Measurements from ENCODE around the gene KCNMB4. TPM values are rescaled to one million over a fixed set of nuclear protein-coding genes. Genes with fewer than 3 reads are reported as not detected.

KCNMB4 gene
- total RNA-seq, result 10 to 100 TPM in 1 of 4 donors, 1 to 10 TPM in 3; 6.6 to 10.3 (median 8.0) TPM

- Histone ChIP-seq H3K4me3 (peak within 1 kb of the TSS; percentile 74 to 79 (median 75)), H3K27me3 (peaks cover 0 to 46% (median 18%) of the 10 kb centered on the region in 4 donors), H3K27ac (replicated peaks in 1 of 4) (peak within 1 kb of the TSS; percentile 41 to 52 (median 48)), H3K4me1 (peaks cover 7 to 25% (median 23%) of the 10 kb centered on the region in 4 donors), H3K36me3 (no peaks in the 10 kb centered on the region), H3K9me3 (no peaks in the 10 kb centered on the region)
- no peak for DNase-seq (ENCODE audit: extremely low spot score)
- intact Hi-C loops (cut with DNase I), result loop anchor here (10.0 kb wide), 1 partner anchor 121 kb away; the partner anchor contains the start of gene CNOT2
- peak; percentile 22 to 49 for TF ChIP-seq POLR2AphosphoS5 (IDR thresholded peaks at IDR 0.05)
- TF ChIP-seq EP300 (IDR thresholded peaks at IDR 0.05), result no peak
- WGBS, result 1% methylated on average over 30 of the region's 88 CpGs
Observed at GRCh38 chr12:70365648-70366518, at the start of gene KCNMB4. Gene KCNMB4 (plus strand): TSS chr12:70366290. CDS start chr12:70366735, 445 bp downstream.

GRCh38 chr12:70317781-70318180 is 48.3 kb upstream of the KCNMB4 start:
- intact Hi-C loops (cut with DNase I), result no loop called here
- H3K4me1 ChIP-seq, result no peaks in the 10 kb centered on the region
- DNase-seq (ENCODE audit: extremely low spot score), result no peak
- 94% methylated on average over 3 of the region's 3 CpGs for WGBS
- no peak overlapping the region for H3K27ac ChIP-seq (replicated peaks in 1 of 4)
- TF ChIP-seq POLR2A (IDR thresholded peaks at IDR 0.05; ENCODE audit: low read depth) (no peak), CTCF (IDR thresholded peaks at IDR 0.05) (no peak), POLR2AphosphoS5 (IDR thresholded peaks at IDR 0.05) (no peak), EP300 (IDR thresholded peaks at IDR 0.05) (no peak)
- H3K4me3 ChIP-seq, result no peak overlapping the region
- no peaks in the 10 kb centered on the region for H3K27me3 ChIP-seq
- H3K9me3 ChIP-seq, result no peaks in the 10 kb centered on the region
- H3K36me3 ChIP-seq, result peaks cover 0 to 5% (median 2%) of the 10 kb centered on the region in 4 donors

GRCh38 chr12:70319605-70320004 is 46.5 kb upstream of the KCNMB4 start:
- H3K4me3 ChIP-seq, result no peak overlapping the region
- intact Hi-C loops (cut with DNase I), result no loop called here
- 72% methylated on average over 4 of the region's 4 CpGs for WGBS
- H3K27ac ChIP-seq (replicated peaks in 1 of 4), result no peak overlapping the region
- H3K36me3 ChIP-seq, result peaks cover 0 to 6% (median 2%) of the 10 kb centered on the region in 4 donors
- no peak for TF ChIP-seq EP300 (IDR thresholded peaks at IDR 0.05)
- no peaks in the 10 kb centered on the region for H3K4me1 ChIP-seq
- H3K27me3 ChIP-seq, result no peaks in the 10 kb centered on the region
- no peaks in the 10 kb centered on the region for H3K9me3 ChIP-seq
- DNase-seq (ENCODE audit: extremely low spot score), result no peak

GRCh38 chr12:70321191-70321590 is 44.9 kb upstream of the KCNMB4 start:
- DNase-seq (ENCODE audit: extremely low spot score), result no peak
- Histone ChIP-seq H3K27ac (replicated peaks in 1 of 4) (no peak overlapping the region), H3K27me3 (no peaks in the 10 kb centered on the region), H3K9me3 (no peaks in the 10 kb centered on the region), H3K36me3 (peaks cover 0 to 6% (median 2%) of the 10 kb centered on the region in 4 donors), H3K4me3 (no peak overlapping the region), H3K4me1 (no peaks in the 10 kb centered on the region)
- intact Hi-C loops (cut with DNase I), result no loop called here
- TF ChIP-seq POLR2AphosphoS5 (IDR thresholded peaks at IDR 0.05), result no peak
- no peak for TF ChIP-seq CTCF (IDR thresholded peaks at IDR 0.05)
- no peak for TF ChIP-seq POLR2A (IDR thresholded peaks at IDR 0.05; ENCODE audit: low read depth)
- no peak for TF ChIP-seq EP300 (IDR thresholded peaks at IDR 0.05)
- 93% methylated on average over 2 of the region's 2 CpGs for WGBS

GRCh38 chr12:70327541-70327940 is 38.5 kb upstream of the KCNMB4 start:
- Histone ChIP-seq H3K27ac (replicated peaks in 1 of 4) (no peak overlapping the region), H3K9me3 (no peaks in the 10 kb centered on the region), H3K4me1 (no peaks in the 10 kb centered on the region), H3K27me3 (no peaks in the 10 kb centered on the region), H3K36me3 (peaks cover 0 to 9% (median 2%) of the 10 kb centered on the region in 4 donors), H3K4me3 (no peak overlapping the region)
- intact Hi-C loops (cut with DNase I), result no loop called here
- no peak for TF ChIP-seq CTCF (IDR thresholded peaks at IDR 0.05)
- TF ChIP-seq POLR2AphosphoS5 (IDR thresholded peaks at IDR 0.05), result no peak
- no peak for TF ChIP-seq POLR2A (IDR thresholded peaks at IDR 0.05; ENCODE audit: low read depth)
- TF ChIP-seq EP300 (IDR thresholded peaks at IDR 0.05), result no peak
- no peak for DNase-seq (ENCODE audit: extremely low spot score)
- WGBS, result 93% methylated on average over 2 of the region's 2 CpGs

All from esophagus muscularis mucosa (tissue), 4 donors.